Left colon (tissue), 2 donors: ENCODE data around the gene ZNF334. TPM values are rescaled to one million over a fixed set of nuclear protein-coding genes. Genes with fewer than 3 reads are reported as not detected.

Experiments
- total RNA-seq, 2 donors: library from RNA; stranded (reverse); fragmentation: NEBNext Ultra II Directional; extraction: Animal tissue kit (Norgen Biotek cat#: 25700); gene quantifications; one replicate each; pipeline ENCODE4 v1.2.1, GENCODE V29; 2021
- donor health status: DM: no; HTN: no; CAD: no.
- donor health status: DM: yes; HTN: yes; CAD: no.

ZNF334 gene
- total RNA-seq, 2 donors from 2014 or later: 2.2 to 8.5 TPM

Other genes starting within 250 kb of the ZNF334 start
- under 1 TPM; 0.09 to 0.17 TPM for gene CDH22, start 205.1 kb downstream of the ZNF334 start, total RNA-seq
- 10 to 100 TPM; 25.3 to 30.2 TPM for gene ELMO2, start 106.9 kb downstream of the ZNF334 start, total RNA-seq
- not detected for gene OCSTAMP, start 37.1 kb upstream of the ZNF334 start, total RNA-seq
- gene SLC13A3, start 137.9 kb upstream of the ZNF334 start, total RNA-seq: under 1 TPM; 0.39 to 0.92 TPM
- 1 to 10 TPM; 7.9 to 9.5 TPM for gene TP53RK, start 175.9 kb upstream of the ZNF334 start, total RNA-seq
- gene SLC2A10, start 196.1 kb upstream of the ZNF334 start, total RNA-seq: 10 to 100 TPM; 29.1 to 29.6 TPM